Ovary (tissue), 9 donors: ENCODE results near the gene ROBO1. TPM values are rescaled to one million over a fixed set of nuclear protein-coding genes. Genes with fewer than 3 reads are reported as not detected.

Experiments used
- DNase-seq, 5 donors: peaks; one replicate each; pipeline ENCODE4 v3.0.0-alpha.2; 2019 to 2020
- H3K27ac ChIP-seq, 2 donors: fragments of 200-600 bp; one replicate each; pipeline versions ENCODE4 v1.5.1 to v1.8.0; 2019 to 2022
- H3K27me3 ChIP-seq: fragments of 200-600 bp; one replicate; pipeline ENCODE4 v1.8.0; 2022
- H3K36me3 ChIP-seq: fragments of 200-600 bp; sonication (generic); one replicate; pipeline ENCODE4 v1.5.1; 2019
- H3K4me1 ChIP-seq: one replicate; pipeline ENCODE4 v1.8.1; 2013; ENCODE audit warnings: mild to moderate bottlenecking, moderate library complexity; ENCODE audit not compliant: insufficient read depth
- H3K4me3 ChIP-seq: fragments of 200-600 bp; sonication (generic); one replicate; pipeline ENCODE4 v1.5.1; 2017
- H3K9me3 ChIP-seq, 2 donors: fragments of 200-600 bp in 1 of 2; sonication (generic) in 1 of 2; one replicate each; pipeline versions ENCODE4 v1.5.1 to v1.8.1; 2013 to 2019; ENCODE audit warnings: mild to moderate bottlenecking in 1 of 2, moderate library complexity in 1 of 2
- CTCF ChIP-seq, 3 donors: fragments of 450-650 bp in 2 of 3; fragments of 200-600 bp in 1 of 3; IDR thresholded peaks; one replicate each; pipeline versions ENCODE4 v1.5.1 to v1.8.0; 2016 to 2022; ENCODE audit warnings: antibody characterized with exemption in 3 of 3, mild to moderate bottlenecking in 1 of 3
- EP300 ChIP-seq: sonication (generic); formaldehyde crosslinking; IDR thresholded peaks from one replicate; pipeline ENCODE4 v1.6.1; 2017; ENCODE audit warnings: antibody characterized with exemption
- POLR2A ChIP-seq: fragments of 450-650 bp; IDR thresholded peaks from one replicate; pipeline ENCODE4 v1.6.1; 2017; ENCODE audit warnings: antibody characterized with exemption, mild to moderate bottlenecking, moderate library complexity
- WGBS, 3 donors: extraction: QIAGEN DNeasy Blood & Tissue Kit in 1 of 3; methylation state at CpG; one replicate each; pipeline versions ENCODE4 v1.1.5 to v1.1.7; 2013 to 2017; 5-methylcytosine and 5-hydroxymethylcytosine counted together
- intact Hi-C, 4 donors: fragments of 100-400 bp; cut with DNase I; formaldehyde crosslinking; loops; one replicate each; pipeline versions ENCODE4 v1.11.0 to v1.15.1; 2022 to 2023
- polyA plus RNA-seq, 2 donors: library from polyadenylated mRNA; stranded (reverse); fragments of 200-250 nt in 1 of 2; fragments of 350-450 nt in 1 of 2; fragmentation: Illumina TruSeq in 1 of 2; extraction: RNeasy Lipid Tissue Mini Kit (QIAGEN cat#74804) in 1 of 2; gene quantifications; one replicate each; pipeline ENCODE4 v1.2.3, GENCODE V29; 2013 to 2014
- total RNA-seq, 7 donors: library from RNA; depleted of rRNA in 2 of 7; stranded (reverse); fragments of >200 nt in 2 of 7; fragmentation: NEBNext Ultra II Directional in 3 of 7; extraction: Animal tissue kit (Norgen Biotek cat#: 25700) in 3 of 7; gene quantifications; one replicate each; pipeline versions ENCODE4 v1.1.0 to v1.2.4, GENCODE V29; 2016 to 2023
- donor health status: DM: no; HTN: no; CAD: no; lungs with moderate emphysema.
- donor health status: DM: no; HTN: no; CAD: no.
- donor health status: Bipolar disorder and iron deficiency.
- donor health status: DM: yes; HTN: yes; CAD: no.
- donor health status: DM: no; HTN: no; CAD: no.
- donor health status: DM: yes; HTN: yes; CAD: no.

Gene ROBO1
- total and polyA plus RNA-seq, 9 donors = 17.2 to 49.5 (median 29.0) TPM

DNA sequence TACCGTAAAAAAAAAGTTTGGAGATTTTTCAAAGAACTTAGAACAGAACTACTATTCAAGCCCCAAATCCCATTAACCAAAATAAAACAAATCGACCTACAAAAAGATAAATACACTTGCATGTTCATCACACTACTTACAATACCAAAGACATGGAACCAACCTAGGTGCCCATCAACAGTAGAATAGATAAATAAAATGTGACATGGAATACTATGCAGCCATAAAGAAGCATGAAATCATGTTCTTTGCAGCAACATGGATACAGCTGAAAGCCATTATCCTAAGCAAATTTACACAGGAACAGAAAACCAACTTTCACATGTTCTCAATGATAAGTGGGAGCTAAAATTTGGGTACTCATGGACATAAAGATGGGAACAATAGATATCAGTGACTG, 768.7 kb downstream of the ROBO1 start:
- no peak for TF ChIP-seq CTCF (IDR thresholded peaks at IDR 0.05)
- no peak for TF ChIP-seq EP300
- TF ChIP-seq POLR2A = no peak
- Histone ChIP-seq H3K27me3 (no peaks in the 10 kb centered on the region), H3K36me3 (no peaks in the 10 kb centered on the region), H3K27ac (no peak overlapping the region), H3K4me3 (no peak overlapping the region), H3K9me3 (no peaks in the 10 kb centered on the region), H3K4me1 (no peaks in the 10 kb centered on the region)
- intact Hi-C loops = no loop called here
- no peak for DNase-seq
- WGBS, 3 donors = 92 to 98% (median 92%) methylated on average over 2 of the region's 2 CpGs

- Histone ChIP-seq H3K27me3 (no peaks in the 10 kb centered on the region), H3K4me3 (no peak overlapping the region), H3K9me3 (peaks cover 0 to 3% of the 10 kb centered on the region in 2 donors), H3K27ac (no peak overlapping the region), H3K36me3 (no peaks in the 10 kb centered on the region), H3K4me1 (no peaks in the 10 kb centered on the region)
- intact Hi-C loops = no loop called here
- TF ChIP-seq POLR2A (no peak), EP300 (no peak), CTCF (IDR thresholded peaks at IDR 0.05) (no peak)
- DNase-seq = no peak
- WGBS, 3 donors = 95 to 97% (median 97%) methylated on average over 5 of the region's 5 CpGs
Observed at GRCh38 chr3:78995087-78995486, 772.7 kb downstream of the ROBO1 start.

GRCh38 chr3:78994174-78995027, 773.4 kb downstream of the ROBO1 start:
- Histone ChIP-seq H3K27ac (no peak overlapping the region), H3K27me3 (no peaks in the 10 kb centered on the region), H3K4me1 (no peaks in the 10 kb centered on the region), H3K36me3 (no peaks in the 10 kb centered on the region), H3K4me3 (no peak overlapping the region), H3K9me3 (peaks cover 0 to 3% of the 10 kb centered on the region in 2 donors)
- no peak for DNase-seq
- TF ChIP-seq EP300 = no peak
- no peak for TF ChIP-seq POLR2A
- no peak for TF ChIP-seq CTCF (IDR thresholded peaks at IDR 0.05)
- WGBS, 3 donors = 79 to 83% (median 83%) methylated on average over 9 of the region's 9 CpGs
- intact Hi-C loops = no loop called here

- 87 to 91% (median 91%) methylated on average over 4 of the region's 4 CpGs for WGBS, 3 donors
- no peaks in the 10 kb centered on the region for H3K36me3 ChIP-seq
- H3K4me3 ChIP-seq = no peak overlapping the region
- no peaks in the 10 kb centered on the region for H3K27me3 ChIP-seq
- no peak for TF ChIP-seq POLR2A
- no peak for TF ChIP-seq EP300
- no peak for TF ChIP-seq CTCF (IDR thresholded peaks at IDR 0.05)
- DNase-seq = no peak
- H3K9me3 ChIP-seq = peaks cover 0 to 3% of the 10 kb centered on the region in 2 donors
- intact Hi-C loops = no loop called here
- no peaks in the 10 kb centered on the region for H3K4me1 ChIP-seq
- H3K27ac ChIP-seq = no peak overlapping the region
Observed at GRCh38 chr3:78993375-78993774, 774.4 kb downstream of the ROBO1 start.
